Neural cell (in vitro differentiated cells): ENCODE measurements around the gene SELL. TPM values are rescaled to one million over a fixed set of nuclear protein-coding genes. Genes with fewer than 3 reads are reported as not detected.
"Not testable (repeated sequence)": the region's sequence is repeated elsewhere in the genome, so short reads cannot be mapped to it uniquely, and the experiment has no call there.

Experiments used
- H2AFZ ChIP-seq: fragments of 200-600, 300-800 bp; sonication (generic), shearing (Covaris generic); 2 replicates; pipeline ENCODE4 v1.6.0; 2014; ENCODE audit warnings: low read depth, mild to moderate bottlenecking, antibody characterized with exemption, low read length, moderate library complexity
- H3F3A ChIP-seq: fragments of 200-600 bp; shearing (Covaris generic); 2 replicates; pipeline ENCODE4 v1.6.1; 2016; ENCODE audit warnings: mild to moderate bottlenecking, moderate library complexity, mixed read lengths, antibody characterized with exemption, low read length; ENCODE audit not compliant: insufficient read depth, poor library complexity, severe bottlenecking
- H3K27ac ChIP-seq: fragments of 200-600, 300-800 bp; sonication (generic), shearing (Covaris generic); 2 replicates; pipeline ENCODE4 v1.5.1; 2014; ENCODE audit warnings: mild to moderate bottlenecking, low read length, moderate library complexity
- H3K27me3 ChIP-seq: fragments of 300-800, 200-600 bp; sonication (generic), shearing (Covaris generic); 2 replicates; pipeline ENCODE4 v1.6.0; 2014; ENCODE audit warnings: mild to moderate bottlenecking, low read depth, low read length, moderate library complexity; ENCODE audit not compliant: insufficient read depth
- H3K36me3 ChIP-seq: fragments of 300-800, 200-600 bp; sonication (generic), shearing (Covaris generic); 2 replicates; pipeline ENCODE4 v1.5.1; 2014; ENCODE audit warnings: mild to moderate bottlenecking, antibody characterized with exemption, low read length, moderate library complexity; ENCODE audit not compliant: insufficient read depth
- H3K4me2 ChIP-seq: fragments of 300-800, 200-600 bp; sonication (generic), shearing (Covaris generic); 2 replicates; pipeline ENCODE4 v1.6.0; 2014; ENCODE audit warnings: mild to moderate bottlenecking, low read length
- H3K4me3 ChIP-seq: fragments of 300-800, 200-600 bp; sonication (generic), shearing (Covaris generic); 2 replicates; pipeline ENCODE4 v1.5.1; 2014; ENCODE audit warnings: mild to moderate bottlenecking, low read length, moderate library complexity
- H3K79me2 ChIP-seq: fragments of 200-600 bp; shearing (Covaris generic); replicated peaks from 2 replicates; pipeline ENCODE4 v1.6.0; 2014; ENCODE audit warnings: mild to moderate bottlenecking, low read length, moderate library complexity; ENCODE audit not compliant: insufficient read depth
- H3K9ac ChIP-seq: fragments of 300-800, 200-600 bp; sonication (generic), shearing (Covaris generic); 2 replicates; pipeline ENCODE4 v1.6.1; 2016; ENCODE audit warnings: mild to moderate bottlenecking, low read length, mixed read lengths
- H3K9me2 ChIP-seq: fragments of 200-600 bp; shearing (Covaris generic); 2 replicates; pipeline ENCODE4 v1.6.1; 2016; ENCODE audit warnings: mild to moderate bottlenecking, low read length, mixed read lengths; ENCODE audit not compliant: insufficient read depth
- H3K9me3 ChIP-seq: fragments of 200-600, 300-800 bp; sonication (generic), shearing (Covaris generic); 2 replicates; pipeline ENCODE4 v1.6.1; 2016; ENCODE audit warnings: mild to moderate bottlenecking, mixed run types, low read length, moderate library complexity, mixed read lengths
- H4K20me1 ChIP-seq: fragments of 200-600 bp; shearing (Covaris generic); 2 replicates; pipeline ENCODE4 v1.6.1; 2016; ENCODE audit warnings: mild to moderate bottlenecking, mixed run types; ENCODE audit not compliant: insufficient read depth
- EP300 ChIP-seq: fragments of 450-650 bp; conservative IDR thresholded peaks from 2 replicates; pipeline ENCODE4 v1.6.1; 2014; ENCODE audit warnings: antibody characterized with exemption, mild to moderate bottlenecking, moderate library complexity; ENCODE audit not compliant: poor library complexity, severe bottlenecking
- EZH2 ChIP-seq: fragments of 200-600, 300-800 bp; shearing (Covaris generic), sonication (generic); IDR thresholded peaks from 2 replicates; pipeline ENCODE4 v1.6.1; 2014; ENCODE audit warnings: antibody characterized with exemption, low read length, borderline replicate concordance, mild to moderate bottlenecking; ENCODE audit not compliant: insufficient read depth, poor library complexity, severe bottlenecking
- MXI1 ChIP-seq: fragments of 450-650 bp; conservative IDR thresholded peaks from 2 replicates; pipeline ENCODE4 v1.6.1; 2014; ENCODE audit warnings: antibody characterized with exemption, mild to moderate bottlenecking; ENCODE audit not compliant: poor library complexity, severe bottlenecking
- POLR2AphosphoS5 ChIP-seq: IDR thresholded peaks from 2 replicates; pipeline ENCODE4 v1.6.1; 2012
- RAD21 ChIP-seq: fragments of 450-650 bp; conservative IDR thresholded peaks from 2 replicates; pipeline ENCODE4 v1.6.1; 2014; ENCODE audit warnings: antibody characterized with exemption, mild to moderate bottlenecking, moderate library complexity
- SMC3 ChIP-seq: fragments of 450-650 bp; conservative IDR thresholded peaks from 2 replicates; pipeline ENCODE4 v1.6.1; 2014; ENCODE audit warnings: antibody characterized with exemption, mild to moderate bottlenecking, moderate library complexity; ENCODE audit not compliant: poor library complexity
- TAF1 ChIP-seq: IDR thresholded peaks from 2 replicates; pipeline ENCODE4 v1.6.1; 2012; ENCODE audit warnings: low read depth
- polyA plus RNA-seq: library from polyadenylated mRNA; depleted of rRNA; stranded (reverse); fragments of >200 nt; gene quantifications from 2 replicates; pipeline ENCODE4 v1.2.3, GENCODE V29; 2014
- TF ChIP-seq, protein P1 (sequence below): fragments of 450-650 bp; IDR thresholded peaks from 2 replicates; pipeline ENCODE4 v1.5.1; 2014; ENCODE audit warnings: antibody characterized with exemption, mild to moderate bottlenecking, moderate library complexity; ENCODE audit not compliant: poor library complexity, severe bottlenecking
- TF ChIP-seq, protein P2 (sequence below): IDR thresholded peaks from 2 replicates; pipeline ENCODE4 v1.6.1; 2012; ENCODE audit warnings: borderline replicate concordance

Gene SELL
- polyA plus RNA-seq, 1 donor from 2014 or later = not detected

DNA sequence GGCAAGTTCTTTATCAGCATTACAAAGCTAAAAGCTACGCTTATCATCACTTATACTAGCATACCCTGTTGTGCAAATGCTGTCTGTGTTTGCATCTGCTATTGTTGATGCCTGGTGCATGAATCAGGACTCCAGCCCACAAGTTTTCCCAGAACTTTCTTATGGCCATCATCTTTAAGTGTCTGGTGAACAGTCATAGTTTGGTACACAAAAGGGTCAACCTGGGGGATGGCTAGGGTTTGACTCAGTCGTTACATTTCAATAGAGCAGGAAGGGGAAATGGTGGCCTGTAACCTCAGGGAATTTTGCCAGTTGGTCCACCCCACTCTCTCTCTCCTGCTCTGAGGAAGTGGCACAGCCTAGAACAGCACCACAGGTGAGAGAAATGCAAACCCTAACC, 35.4 kb downstream of the SELL start:
- Histone ChIP-seq H3F3A (no peaks in the 10 kb centered on the region), H3K27ac (no peak overlapping the region), H3K27me3 (no peaks in the 10 kb centered on the region), H3K4me3 (no peak overlapping the region), H3K9ac (no peak overlapping the region), H3K4me2 (no peak overlapping the region), H3K9me3 (no peaks in the 10 kb centered on the region), H4K20me1 (no peaks in the 10 kb centered on the region), H2AFZ (no peak overlapping the region), H3K79me2 (no peaks in the 10 kb centered on the region), H3K36me3 (no peaks in the 10 kb centered on the region), H3K9me2 (no peaks in the 10 kb centered on the region)
- TF ChIP-seq RAD21 (no peak), TAF1 (no peak), EP300 (no peak), EZH2 (no peak), MXI1 (no peak)
- TF ChIP-seq, protein P1, sequence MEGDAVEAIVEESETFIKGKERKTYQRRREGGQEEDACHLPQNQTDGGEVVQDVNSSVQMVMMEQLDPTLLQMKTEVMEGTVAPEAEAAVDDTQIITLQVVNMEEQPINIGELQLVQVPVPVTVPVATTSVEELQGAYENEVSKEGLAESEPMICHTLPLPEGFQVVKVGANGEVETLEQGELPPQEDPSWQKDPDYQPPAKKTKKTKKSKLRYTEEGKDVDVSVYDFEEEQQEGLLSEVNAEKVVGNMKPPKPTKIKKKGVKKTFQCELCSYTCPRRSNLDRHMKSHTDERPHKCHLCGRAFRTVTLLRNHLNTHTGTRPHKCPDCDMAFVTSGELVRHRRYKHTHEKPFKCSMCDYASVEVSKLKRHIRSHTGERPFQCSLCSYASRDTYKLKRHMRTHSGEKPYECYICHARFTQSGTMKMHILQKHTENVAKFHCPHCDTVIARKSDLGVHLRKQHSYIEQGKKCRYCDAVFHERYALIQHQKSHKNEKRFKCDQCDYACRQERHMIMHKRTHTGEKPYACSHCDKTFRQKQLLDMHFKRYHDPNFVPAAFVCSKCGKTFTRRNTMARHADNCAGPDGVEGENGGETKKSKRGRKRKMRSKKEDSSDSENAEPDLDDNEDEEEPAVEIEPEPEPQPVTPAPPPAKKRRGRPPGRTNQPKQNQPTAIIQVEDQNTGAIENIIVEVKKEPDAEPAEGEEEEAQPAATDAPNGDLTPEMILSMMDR = no peak

- H3K27ac ChIP-seq = no peak overlapping the region
- no peaks in the 10 kb centered on the region for H3F3A ChIP-seq
- no peaks in the 10 kb centered on the region for H4K20me1 ChIP-seq
- H3K4me3 ChIP-seq = no peak overlapping the region
- H3K9ac ChIP-seq = no peak overlapping the region
- TF ChIP-seq, protein P1 = no peak
- no peak for TF ChIP-seq TAF1
- TF ChIP-seq SMC3 = no peak
- TF ChIP-seq, protein P2, sequence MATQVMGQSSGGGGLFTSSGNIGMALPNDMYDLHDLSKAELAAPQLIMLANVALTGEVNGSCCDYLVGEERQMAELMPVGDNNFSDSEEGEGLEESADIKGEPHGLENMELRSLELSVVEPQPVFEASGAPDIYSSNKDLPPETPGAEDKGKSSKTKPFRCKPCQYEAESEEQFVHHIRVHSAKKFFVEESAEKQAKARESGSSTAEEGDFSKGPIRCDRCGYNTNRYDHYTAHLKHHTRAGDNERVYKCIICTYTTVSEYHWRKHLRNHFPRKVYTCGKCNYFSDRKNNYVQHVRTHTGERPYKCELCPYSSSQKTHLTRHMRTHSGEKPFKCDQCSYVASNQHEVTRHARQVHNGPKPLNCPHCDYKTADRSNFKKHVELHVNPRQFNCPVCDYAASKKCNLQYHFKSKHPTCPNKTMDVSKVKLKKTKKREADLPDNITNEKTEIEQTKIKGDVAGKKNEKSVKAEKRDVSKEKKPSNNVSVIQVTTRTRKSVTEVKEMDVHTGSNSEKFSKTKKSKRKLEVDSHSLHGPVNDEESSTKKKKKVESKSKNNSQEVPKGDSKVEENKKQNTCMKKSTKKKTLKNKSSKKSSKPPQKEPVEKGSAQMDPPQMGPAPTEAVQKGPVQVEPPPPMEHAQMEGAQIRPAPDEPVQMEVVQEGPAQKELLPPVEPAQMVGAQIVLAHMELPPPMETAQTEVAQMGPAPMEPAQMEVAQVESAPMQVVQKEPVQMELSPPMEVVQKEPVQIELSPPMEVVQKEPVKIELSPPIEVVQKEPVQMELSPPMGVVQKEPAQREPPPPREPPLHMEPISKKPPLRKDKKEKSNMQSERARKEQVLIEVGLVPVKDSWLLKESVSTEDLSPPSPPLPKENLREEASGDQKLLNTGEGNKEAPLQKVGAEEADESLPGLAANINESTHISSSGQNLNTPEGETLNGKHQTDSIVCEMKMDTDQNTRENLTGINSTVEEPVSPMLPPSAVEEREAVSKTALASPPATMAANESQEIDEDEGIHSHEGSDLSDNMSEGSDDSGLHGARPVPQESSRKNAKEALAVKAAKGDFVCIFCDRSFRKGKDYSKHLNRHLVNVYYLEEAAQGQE = no peak
- TF ChIP-seq MXI1 = no peak
- no peak for TF ChIP-seq RAD21
- no peak for TF ChIP-seq POLR2AphosphoS5
- TF ChIP-seq EZH2 = no peak
- TF ChIP-seq EP300 = no peak
- no peak overlapping the region for H2AFZ ChIP-seq
- H3K9me3 ChIP-seq = no peaks in the 10 kb centered on the region
- no peaks in the 10 kb centered on the region for H3K27me3 ChIP-seq
- no peaks in the 10 kb centered on the region for H3K9me2 ChIP-seq
- no peaks in the 10 kb centered on the region for H3K79me2 ChIP-seq
- no peak overlapping the region for H3K4me2 ChIP-seq
- H3K36me3 ChIP-seq = no peaks in the 10 kb centered on the region
Measured at GRCh38 chr1:169670836-169671235, 40.6 kb downstream of the SELL start.

DNA sequence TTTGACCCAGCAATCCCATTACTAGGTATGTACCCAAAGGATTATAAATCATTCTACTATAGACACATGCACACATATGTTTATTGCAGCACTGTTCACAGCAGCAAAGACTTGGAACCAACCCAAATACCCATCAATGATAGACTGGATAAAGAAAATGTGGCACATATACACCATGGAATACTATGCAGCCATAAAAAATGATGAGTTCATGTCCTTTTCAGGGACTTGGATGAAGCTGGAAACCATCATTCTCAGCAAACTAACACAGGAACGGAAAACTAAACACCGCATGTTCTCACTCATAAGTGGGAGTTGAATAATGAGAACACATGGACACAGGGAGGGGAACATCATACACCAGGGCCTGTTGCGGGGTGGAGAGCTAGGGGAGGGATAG, 41.2 kb downstream of the SELL start:
- H3K9me3 ChIP-seq, H3K27ac ChIP-seq, H3K79me2 ChIP-seq, H4K20me1 ChIP-seq, H3K9me2 ChIP-seq, H3F3A ChIP-seq, H3K27me3 ChIP-seq, H2AFZ ChIP-seq, H3K4me2 ChIP-seq, H3K9ac ChIP-seq, H3K36me3 ChIP-seq, H3K4me3 ChIP-seq: not testable (repeated sequence)

- H3K36me3 ChIP-seq, H3K27ac ChIP-seq, H3K4me2 ChIP-seq, H3K79me2 ChIP-seq, H3F3A ChIP-seq, H3K4me3 ChIP-seq, H2AFZ ChIP-seq, H3K27me3 ChIP-seq, H3K9me2 ChIP-seq, H4K20me1 ChIP-seq, H3K9ac ChIP-seq, H3K9me3 ChIP-seq: not testable (repeated sequence)
Measured at GRCh38 chr1:169667699-169668596, 43.5 kb downstream of the SELL start.
